Pancreas (tissue), 10 donors: Measurements from ENCODE around the gene P3H2. TPM values are rescaled to one million over a fixed set of nuclear protein-coding genes. Genes with fewer than 3 reads are reported as not detected.

Source experiments
- ATAC-seq, 4 donors: fragments of 200-7000 bp; cut with Tn5 transposase; one replicate each; pipeline versions ENCODE4 v1.8.0 to v1.9.1; 2020; ENCODE audit warnings: mild to moderate bottlenecking in 4 of 4, moderate library complexity in 4 of 4
- DNase-seq, 6 donors: peaks; one replicate each; pipeline ENCODE4 v3.0.0-alpha.2; 2020
- FAIRE-seq: peaks from 2 replicates; lab custom pipeline; 2012; peaks lifted over from hg19 to GRCh38; lab: Jason Lieb, UNC
- H3K27ac ChIP-seq, 4 donors: fragments of 200-600 bp; sonication (generic); 1 replicate in 3 of 4; 2 replicates in 1 of 4; pipeline versions ENCODE4 v1.5.0 to v1.8.0; 2020
- H3K27me3 ChIP-seq, 4 donors: fragments of 200-600 bp; one replicate each; pipeline ENCODE4 v1.8.0; 2021
- H3K36me3 ChIP-seq, 3 donors: fragments of 200-600 bp; sonication (generic) in 1 of 3; one replicate each; pipeline versions ENCODE4 v1.5.0 to v1.8.0; 2020 to 2021
- H3K4me1 ChIP-seq, 3 donors: fragments of 200-600 bp; one replicate each; pipeline ENCODE4 v1.8.0; 2021
- H3K4me3 ChIP-seq, 4 donors: fragments of 200-600 bp; sonication (generic) in 2 of 4; one replicate each; pipeline versions ENCODE4 v1.5.0 to v1.8.0; 2020 to 2021
- H3K9me3 ChIP-seq, 4 donors: fragments of 200-600 bp; one replicate each; pipeline ENCODE4 v1.8.0; 2021
- CTCF ChIP-seq, 4 donors: fragments of 200-600 bp; sonication (generic) in 3 of 4; IDR thresholded peaks; one replicate each; pipeline versions ENCODE4 v1.5.0 to v1.8.0; 2021; ENCODE audit warnings: antibody characterized with exemption in 4 of 4
- WGBS, 2 donors: extraction: QIAGEN DNeasy Blood & Tissue Kit; methylation state at CpG; one replicate each; pipeline ENCODE4 v1.1.7; 2013; 5-methylcytosine and 5-hydroxymethylcytosine counted together
- intact Hi-C, 3 donors: fragments of 100-400 bp; cut with DNase I; formaldehyde crosslinking; loops; one replicate each; pipeline versions ENCODE4 v1.11.1 to v1.14.2; 2022
- polyA plus RNA-seq, 2 donors: library from polyadenylated mRNA; stranded (reverse); fragments of 200-250 nt; gene quantifications; one replicate each; pipeline ENCODE4 v1.2.3, GENCODE V29; 2013
- total RNA-seq, 6 donors: library from RNA; stranded (reverse); fragmentation: NEBNext Ultra II Directional in 4 of 6; extraction: Animal tissue kit (Norgen Biotek cat#: 25700) in 4 of 6; gene quantifications; one replicate each; pipeline versions ENCODE4 v1.2.1 to v1.2.4, GENCODE V29; 2021 to 2023
- donor health status: healthy with polysubstance abuse.
- donor health status: DM: no; HTN: no; CAD: no; lungs with moderate emphysema.
- donor health status: DM: no; HTN: no; CAD: no.
- donor health status: control.
- donor health status: control.
- donor health status: Bipolar disorder and iron deficiency.
- donor health status: DM: yes; HTN: yes; CAD: no.
- donor health status: DM: no; HTN: no; CAD: no.
- donor health status: DM: no; HTN: no; CAD: no.
- donor health status: DM: yes; HTN: yes; CAD: no.

P3H2 gene
- total and polyA plus RNA-seq, 8 donors = 1.2 to 5.7 (median 4.4) TPM

GRCh38 chr3:190053919-190054672 is 66.6 kb downstream of the P3H2 start:
- Histone ChIP-seq H3K9me3 (no peaks in the 10 kb centered on the region), H3K27ac (no peak overlapping the region), H3K4me1 (no peaks in the 10 kb centered on the region), H3K36me3 (no peaks in the 10 kb centered on the region), H3K4me3 (no peak overlapping the region), H3K27me3 (no peaks in the 10 kb centered on the region)
- FAIRE-seq (no peak), ATAC-seq (no peak), DNase-seq (no peak)
- no peak for TF ChIP-seq CTCF (IDR thresholded peaks at IDR 0.05)
- intact Hi-C loops = no loop called here
- WGBS, 2 donors = 67 to 71% methylated on average over 4 of the region's 4 CpGs

- no peak for TF ChIP-seq CTCF (IDR thresholded peaks at IDR 0.05)
- Histone ChIP-seq H3K27me3 (no peaks in the 10 kb centered on the region), H3K9me3 (no peaks in the 10 kb centered on the region), H3K4me1 (no peaks in the 10 kb centered on the region), H3K36me3 (no peaks in the 10 kb centered on the region), H3K4me3 (no peak overlapping the region), H3K27ac (no peak overlapping the region)
- DNase-seq (no peak), ATAC-seq (no peak), FAIRE-seq (no peak)
- intact Hi-C loops = no loop called here
- 66 to 80% methylated on average over 2 of the region's 2 CpGs for WGBS, 2 donors
Measured at GRCh38 chr3:190051641-190052040, 69.1 kb downstream of the P3H2 start.

DNA sequence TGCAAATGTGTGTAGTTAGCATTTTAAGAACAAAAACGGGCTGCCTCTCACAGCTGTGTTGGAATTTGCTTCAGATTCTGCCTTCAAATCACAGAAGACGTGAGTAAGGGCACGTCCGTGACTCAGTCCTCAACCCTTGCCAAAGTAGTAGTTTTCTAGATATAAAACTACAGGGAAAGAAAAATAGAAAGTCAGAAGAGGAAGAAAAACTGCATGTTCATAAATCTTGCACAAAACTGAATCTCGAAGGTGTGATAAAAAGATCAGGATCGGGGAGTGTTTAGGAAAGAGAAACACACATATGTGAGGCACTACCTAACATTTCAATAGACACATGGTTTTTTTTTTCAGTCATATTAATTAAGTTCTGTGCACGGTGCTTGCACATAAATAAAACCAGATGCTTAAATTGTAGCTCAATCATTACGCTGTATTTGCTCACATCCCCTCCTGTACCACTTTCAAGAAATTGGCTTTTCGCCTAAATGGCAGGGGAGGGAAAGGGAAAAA is 71.7 kb downstream of the P3H2 start:
- no peak overlapping the region for H3K4me3 ChIP-seq
- WGBS, 2 donors = 45% methylated on average over 9 of the region's 9 CpGs
- no peaks in the 10 kb centered on the region for H3K9me3 ChIP-seq
- FAIRE-seq = no peak
- H3K27me3 ChIP-seq = no peaks in the 10 kb centered on the region
- no peak overlapping the region for H3K27ac ChIP-seq
- intact Hi-C loops = loop anchor here in 1 of 3 donors (5.0 kb wide), 1 partner anchor 53 kb away; no protein-coding TSS in a partner anchor
- no peak for TF ChIP-seq CTCF (IDR thresholded peaks at IDR 0.05)
- no peaks in the 10 kb centered on the region for H3K4me1 ChIP-seq
- no peaks in the 10 kb centered on the region for H3K36me3 ChIP-seq
- DNase-seq = no peak
- no peak for ATAC-seq

- Histone ChIP-seq H3K27me3 (no peaks in the 10 kb centered on the region), H3K9me3 (no peaks in the 10 kb centered on the region), H3K27ac (no peak overlapping the region), H3K4me1 (no peaks in the 10 kb centered on the region), H3K36me3 (no peaks in the 10 kb centered on the region), H3K4me3 (no peak overlapping the region)
- intact Hi-C loops = loop anchor here in 1 of 3 donors (5.0 kb wide), 1 partner anchor 57 kb away; no protein-coding TSS in a partner anchor
- TF ChIP-seq CTCF (IDR thresholded peaks at IDR 0.05) = no peak
- ATAC-seq = no peak
- no peak for FAIRE-seq
- no peak for DNase-seq
- WGBS, 2 donors = 81 to 88% methylated on average over 2 of the region's 2 CpGs
Measured at GRCh38 chr3:190044974-190045373, 75.7 kb downstream of the P3H2 start.

DNA sequence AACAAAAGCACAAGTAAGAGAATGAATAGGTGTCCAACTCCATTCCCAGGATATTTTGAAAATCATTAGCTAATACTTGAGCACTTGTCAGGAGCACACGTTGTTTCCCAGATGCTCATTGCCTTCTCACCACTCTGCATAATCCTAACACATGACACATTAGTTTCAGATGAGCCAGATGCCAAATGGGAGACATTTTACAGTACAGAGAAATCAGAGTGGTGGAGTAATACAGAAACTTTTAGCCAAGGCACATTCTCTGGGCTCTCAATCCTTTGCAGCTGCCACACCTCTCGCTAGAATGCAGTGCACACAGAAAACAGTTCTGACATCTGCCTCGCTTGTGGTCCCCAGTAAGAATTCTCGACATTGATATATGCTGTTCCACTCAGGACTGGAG is 76.6 kb downstream of the P3H2 start:
- Histone ChIP-seq H3K9me3 (no peaks in the 10 kb centered on the region), H3K4me3 (no peak overlapping the region), H3K27ac (no peak overlapping the region), H3K4me1 (no peaks in the 10 kb centered on the region), H3K27me3 (no peaks in the 10 kb centered on the region), H3K36me3 (no peaks in the 10 kb centered on the region)
- intact Hi-C loops = no loop called here
- FAIRE-seq (no peak), DNase-seq (no peak), ATAC-seq (no peak)
- TF ChIP-seq CTCF (IDR thresholded peaks at IDR 0.05) = no peak
- WGBS, 2 donors = 55 to 58% methylated on average over 4 of the region's 4 CpGs
